GM21381 (cell line): ENCODE data around the gene PUS10.
A peak's percentile ranks its signal among the peaks of the same experiment; 100 is the strongest.

Experiments
- ATAC-seq: cut with Tn5 transposase; IDR thresholded peaks from one replicate; pipeline ENCODE4 v1.9.1; 2021; ENCODE audit warnings: mild to moderate bottlenecking, moderate library complexity; ENCODE audit not compliant: unreplicated experiment

Gene PUS10

GRCh38 chr2:60973705-60974104 is 44.4 kb downstream of the PUS10 start:
- ATAC-seq, result no peak

- no peak for ATAC-seq
These were observed 45.0 kb downstream of the PUS10 start for GRCh38 chr2:60972889-60973656.

DNA sequence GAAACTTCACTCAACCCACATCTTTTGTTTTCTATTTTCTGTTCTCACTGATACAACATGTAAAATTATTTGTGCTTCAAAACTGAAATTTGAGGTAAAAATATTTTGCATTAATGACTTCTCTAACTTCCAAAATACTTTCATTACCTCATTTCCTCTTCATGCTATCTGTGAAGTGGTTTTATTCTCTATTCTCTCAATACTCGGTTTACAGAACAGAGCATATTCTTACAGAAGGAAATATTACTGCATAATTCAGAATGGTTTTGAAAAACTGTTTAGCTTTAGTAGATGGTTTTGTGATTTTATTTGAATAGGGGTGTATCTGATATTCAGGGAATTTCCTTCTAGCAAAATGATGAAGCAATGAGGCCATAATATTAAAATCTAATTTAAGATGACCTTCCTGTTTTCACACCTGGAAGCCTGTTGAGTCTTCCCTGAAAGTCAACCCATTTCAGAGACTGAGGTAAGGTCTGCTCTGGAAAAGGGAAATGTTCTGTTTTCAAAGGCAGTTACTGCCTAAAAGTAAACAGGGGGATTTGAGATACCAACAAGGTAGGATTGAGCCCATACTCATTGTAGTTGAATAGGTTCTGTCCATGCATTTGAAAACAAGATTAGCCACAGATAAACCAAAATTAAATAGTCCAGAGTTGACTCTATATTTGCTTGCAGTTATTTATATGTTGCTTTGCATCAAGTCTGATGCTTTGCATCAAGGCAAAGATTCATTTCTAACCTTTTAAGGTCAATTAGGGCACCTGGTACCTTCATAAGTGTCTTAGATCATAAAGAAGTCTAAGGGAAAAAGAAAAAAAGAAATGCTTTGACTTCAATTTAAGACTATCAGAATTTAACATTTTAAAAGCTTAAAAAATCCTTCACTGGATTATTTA is 51.3 kb downstream of the PUS10 start:
- peak; percentile 67 for ATAC-seq

DNA sequence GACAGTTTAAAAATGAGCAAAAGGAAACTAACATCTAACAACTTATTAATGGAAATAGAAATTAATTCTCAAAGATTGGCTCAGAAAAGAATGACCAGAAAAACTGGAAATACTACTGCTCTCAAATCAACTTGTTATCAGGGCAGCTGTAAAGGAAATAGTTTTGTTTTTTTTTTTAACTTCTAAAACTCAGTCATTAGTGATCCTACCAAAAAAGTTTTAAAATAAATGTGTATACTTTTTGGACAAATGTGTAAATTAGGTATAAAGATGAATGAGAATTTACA is 52.6 kb downstream of the PUS10 start:
- ATAC-seq, result no peak

GRCh38 chr2:60964651-60965498 is 53.2 kb downstream of the PUS10 start:
- no peak for ATAC-seq

DNA sequence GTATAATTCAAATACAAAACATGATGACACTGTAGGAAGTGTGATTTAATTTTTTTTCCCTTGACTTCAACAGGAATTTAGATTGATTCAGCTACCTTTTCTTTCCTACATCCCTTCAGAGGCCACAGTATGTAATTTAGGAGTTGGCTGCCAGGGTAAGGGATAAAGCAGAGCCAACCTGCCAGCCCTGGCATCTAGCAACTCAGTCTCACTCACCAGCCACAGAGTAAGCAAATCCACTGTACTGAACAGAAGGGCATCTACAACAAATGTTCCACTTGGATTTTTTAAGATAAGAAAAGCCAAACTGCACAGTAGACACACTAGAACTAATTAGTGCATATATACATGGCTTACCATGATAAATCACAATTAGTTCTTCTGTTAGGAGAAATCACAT is 54.9 kb downstream of the PUS10 start:
- no peak for ATAC-seq

GRCh38 chr2:60962528-60962927 is 55.5 kb downstream of the PUS10 start:
- no peak for ATAC-seq

DNA sequence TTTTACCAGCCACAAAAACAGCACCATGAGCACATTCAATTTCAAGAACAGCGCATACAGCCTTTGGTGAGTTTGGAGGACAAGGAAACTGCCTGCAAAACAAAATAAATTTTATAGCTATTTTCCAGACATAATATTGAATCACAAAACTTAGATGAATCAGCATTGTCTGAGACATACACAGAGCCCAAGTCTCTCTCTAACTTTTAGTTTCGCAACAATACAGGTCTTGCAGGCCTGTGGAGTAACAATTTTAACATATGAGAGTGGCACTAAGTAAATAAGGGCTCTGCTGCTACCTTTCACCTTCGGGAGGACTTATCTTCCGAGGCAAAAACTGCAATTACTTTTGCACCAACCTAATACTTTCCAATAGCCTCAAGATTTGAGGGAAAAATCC is 56.6 kb downstream of the PUS10 start:
- ATAC-seq, result no peak

DNA sequence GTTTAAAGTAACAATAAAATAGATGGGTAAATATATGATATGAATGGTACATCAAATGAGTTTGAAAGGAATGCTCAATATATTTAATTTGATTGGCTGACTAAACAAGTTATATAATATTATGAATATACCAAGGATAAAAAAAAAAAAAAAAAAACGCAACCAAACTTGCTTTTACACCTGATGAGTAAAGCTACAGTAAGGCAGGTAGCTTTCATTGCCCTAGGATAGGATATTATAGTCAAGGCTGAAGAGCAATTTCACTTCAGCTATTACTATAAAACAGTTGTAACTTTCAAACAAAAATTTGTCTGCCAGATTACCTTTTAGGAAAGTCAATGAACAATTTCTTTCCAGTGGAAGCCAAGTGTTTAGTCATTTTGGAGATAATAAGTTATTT is 57.3 kb downstream of the PUS10 start:
- ATAC-seq, result no peak

DNA sequence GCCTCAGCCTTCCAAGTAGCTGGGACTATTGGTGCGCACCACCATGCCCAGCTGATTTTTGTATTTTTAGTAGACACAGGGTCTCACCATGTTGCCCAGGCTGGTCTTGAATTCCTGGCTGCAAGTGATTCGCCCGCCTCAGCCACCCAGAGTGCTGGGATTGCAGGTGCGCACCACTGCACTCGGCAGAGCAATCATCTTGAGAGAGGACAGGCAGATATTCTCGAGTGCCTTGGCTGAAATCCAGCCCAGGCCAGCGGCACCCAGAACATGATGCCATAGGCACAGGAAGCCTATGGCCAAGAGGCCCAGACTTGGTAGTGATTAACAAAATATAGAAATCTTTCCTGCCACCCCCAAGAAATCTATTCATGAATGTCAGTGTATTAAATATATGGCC is 58.6 kb downstream of the PUS10 start:
- ATAC-seq, result no peak

- no peak for ATAC-seq
These were observed 59.3 kb downstream of the PUS10 start for GRCh38 chr2:60958800-60959199.

- no peak for ATAC-seq
These were observed 59.7 kb downstream of the PUS10 start for GRCh38 chr2:60958361-60958760.

DNA sequence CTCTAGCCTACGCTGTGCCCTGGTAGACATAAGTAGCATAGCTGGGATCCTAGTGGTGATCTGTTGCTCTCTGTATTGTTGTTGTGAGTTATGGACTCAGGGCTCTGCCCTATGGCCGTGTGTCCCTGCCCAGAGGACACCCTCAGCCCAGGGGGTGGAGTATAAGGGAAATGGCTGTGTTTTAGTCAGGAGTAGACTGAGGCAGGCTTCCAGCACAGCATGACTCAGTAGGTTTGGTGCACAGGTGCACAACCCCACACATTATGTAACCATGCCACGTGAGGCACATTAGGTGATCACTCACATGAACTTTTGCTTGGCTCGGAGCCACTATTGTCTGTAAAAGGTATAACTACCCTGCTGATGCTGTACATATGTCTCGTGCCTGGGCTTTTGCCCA is 60.4 kb downstream of the PUS10 start:
- no peak for ATAC-seq

DNA sequence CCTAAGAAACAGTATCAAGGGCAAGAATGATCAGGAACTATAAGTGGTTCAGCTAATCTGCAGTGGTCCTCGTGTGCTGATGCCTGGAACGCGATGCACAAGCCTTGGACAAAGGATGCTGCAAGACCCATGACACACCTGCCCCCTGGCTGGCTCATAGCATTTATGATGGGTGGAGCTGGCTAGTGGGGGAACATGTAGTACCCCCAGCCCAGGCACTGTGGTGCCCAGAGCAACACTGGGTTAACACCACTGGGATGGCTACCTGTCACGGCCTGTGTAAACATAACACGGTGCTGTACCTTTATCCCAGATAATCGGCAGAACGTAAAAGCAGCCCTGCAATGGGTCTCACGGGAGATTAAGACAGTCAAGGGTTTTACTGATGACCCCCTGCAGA is 60.8 kb downstream of the PUS10 start:
- ATAC-seq, result no peak

DNA sequence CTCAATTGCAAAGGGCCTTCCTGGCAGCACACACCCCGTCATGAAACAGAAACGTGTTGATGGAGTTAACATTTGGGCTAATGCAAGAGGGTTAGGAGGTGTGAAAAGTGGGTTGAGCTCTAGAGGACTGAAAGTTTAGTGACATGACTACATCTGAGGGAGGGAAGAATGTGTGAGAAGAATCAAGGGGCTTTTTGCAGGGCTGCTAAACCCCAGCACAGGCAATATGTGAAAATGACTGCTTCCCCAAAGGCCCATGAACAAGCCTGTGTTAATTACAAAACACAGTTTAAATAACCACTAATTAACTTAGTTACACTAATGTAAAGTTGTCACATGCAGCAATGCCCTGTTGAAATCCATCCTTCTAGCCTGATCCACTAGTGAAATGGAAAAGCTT is 63.9 kb downstream of the PUS10 start:
- peak; percentile 79 for ATAC-seq

DNA sequence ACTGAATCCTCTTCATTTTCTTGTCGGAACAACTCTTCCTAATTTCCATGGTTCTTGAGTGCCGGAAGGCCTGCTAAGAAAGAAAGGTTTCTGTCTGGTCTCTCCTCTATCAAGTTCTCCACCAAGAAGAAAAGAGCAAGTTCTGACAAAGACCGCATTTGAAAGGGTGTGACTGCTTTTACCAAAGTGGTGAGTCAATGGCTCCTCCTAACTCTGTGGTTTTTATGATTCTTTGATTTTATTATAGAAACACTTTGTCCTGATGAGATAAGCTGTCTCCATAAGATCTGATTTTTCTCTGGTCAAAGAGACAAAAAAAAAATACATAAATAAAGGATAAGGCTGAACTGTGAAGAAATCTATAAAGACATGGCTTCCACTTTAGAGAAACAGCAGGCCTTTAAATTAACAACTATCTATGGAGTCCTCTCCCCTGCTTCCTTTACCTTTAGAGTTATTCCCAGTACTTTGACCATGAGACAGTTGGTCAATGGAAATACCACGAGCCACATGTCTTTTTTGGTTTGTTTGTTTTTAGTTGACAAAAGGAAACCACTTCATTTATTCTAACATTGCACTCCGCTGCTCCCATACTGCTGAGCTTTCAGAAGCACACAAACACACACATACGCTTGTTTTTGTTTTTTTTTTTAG is 69.0 kb downstream of the PUS10 start:
- ATAC-seq, result no peak

DNA sequence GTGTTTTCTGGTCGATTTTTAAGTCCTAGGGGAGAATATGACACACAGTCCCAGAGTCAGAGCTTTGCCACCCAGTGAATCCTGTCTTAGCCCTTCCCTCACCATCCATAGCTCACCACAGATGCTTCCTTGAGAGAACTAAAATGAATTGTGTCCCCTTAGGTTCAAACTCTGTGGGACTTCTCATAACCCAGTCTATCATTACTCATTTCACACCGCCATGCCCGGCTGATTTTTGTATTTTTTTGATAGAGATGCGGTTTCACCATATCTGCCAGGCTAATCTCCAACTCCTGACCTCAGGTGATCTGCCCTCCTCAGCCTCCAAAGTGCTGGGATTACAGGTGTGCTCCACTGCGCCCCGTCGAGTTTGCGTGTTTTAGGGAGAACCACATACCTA is 69.9 kb downstream of the PUS10 start:
- ATAC-seq, result no peak

DNA sequence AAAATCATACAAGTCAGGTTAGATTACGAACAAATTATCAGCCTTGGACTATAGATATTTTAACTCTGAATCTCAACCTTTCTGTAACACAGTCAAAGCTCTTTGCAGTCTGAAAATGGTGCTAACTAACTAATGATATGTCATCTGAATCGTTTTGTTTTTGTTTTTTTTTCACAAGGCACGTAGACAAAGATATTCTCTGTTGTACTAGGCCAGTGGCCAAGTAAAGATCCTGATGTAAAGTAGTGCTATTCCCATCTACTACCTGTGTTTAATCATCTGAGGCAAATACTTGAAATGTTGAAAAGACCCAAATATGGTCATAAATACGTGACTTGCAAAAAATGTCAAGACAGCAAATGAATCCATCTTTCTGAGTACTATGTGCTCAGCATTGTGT is 71.0 kb downstream of the PUS10 start:
- no peak for ATAC-seq

DNA sequence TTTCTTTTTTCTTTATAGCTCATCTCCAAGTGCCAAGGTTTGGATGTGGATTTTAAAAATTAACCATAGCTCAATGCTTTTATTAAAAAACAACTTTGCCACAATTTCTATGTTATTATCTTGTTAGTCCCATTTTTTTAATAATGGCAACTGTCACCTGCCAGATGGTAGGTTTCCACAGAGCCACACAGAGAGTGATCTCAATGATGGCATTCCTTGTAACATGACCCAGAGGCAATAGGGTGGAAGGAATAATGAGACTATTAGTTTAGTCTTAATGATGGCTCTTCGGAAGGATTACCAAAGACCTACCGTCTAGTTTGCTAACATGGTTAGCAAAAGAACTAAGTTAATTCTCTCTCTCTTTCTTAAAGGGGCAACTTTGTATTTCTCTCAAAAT is 72.7 kb downstream of the PUS10 start:
- no peak for ATAC-seq

DNA sequence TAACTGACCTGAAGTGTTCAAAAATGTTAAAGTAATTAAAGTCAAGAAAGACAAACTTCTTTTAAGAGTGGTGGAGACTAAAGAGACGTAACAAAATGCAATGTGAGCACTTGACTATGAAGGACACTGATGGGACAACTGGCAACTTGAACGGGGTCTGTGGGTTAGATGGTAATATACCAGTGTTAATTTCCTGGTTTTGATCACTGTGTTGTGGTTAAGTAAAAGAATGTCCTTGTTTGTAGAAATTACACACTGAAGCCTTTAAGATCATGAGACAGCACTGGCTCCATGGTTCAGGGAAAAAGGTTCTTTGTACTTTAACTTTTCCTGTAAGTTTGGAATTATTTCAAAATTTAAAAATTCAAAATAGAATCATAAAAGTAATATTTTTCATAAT is 78.4 kb downstream of the PUS10 start:
- ATAC-seq, result no peak

DNA sequence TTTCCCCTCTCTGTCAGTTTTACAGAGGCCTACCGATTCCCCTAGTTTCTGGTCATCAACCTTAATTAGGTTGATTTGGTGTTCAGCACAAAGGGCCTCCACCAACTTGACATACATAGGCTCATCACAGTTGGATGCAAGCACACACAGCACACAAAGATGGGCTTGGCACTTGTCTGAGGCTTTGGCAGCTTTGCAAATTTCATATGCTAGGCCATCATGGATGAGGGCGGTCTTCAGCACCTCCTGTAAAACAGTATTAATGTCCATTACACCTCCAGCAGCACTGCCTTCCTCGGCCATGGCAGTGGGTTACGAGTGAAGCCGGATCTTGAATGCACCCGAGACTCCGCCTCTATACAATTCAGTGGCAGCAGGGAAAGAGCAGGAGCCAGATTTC is 79.8 kb downstream of the PUS10 start:
- ATAC-seq, result no peak
